Thyroid gland (tissue), 4 donors: Measurements from ENCODE around the gene RPH3AL.

ENCODE experiments used
- POLR2A ChIP-seq, 2 donors: fragments of 450-650 bp; IDR thresholded peaks; one replicate each; pipeline ENCODE4 v1.6.1; 2017; ENCODE audit warnings: antibody characterized with exemption in 2 of 2, mild to moderate bottlenecking in 2 of 2, moderate library complexity in 1 of 2
- TF ChIP-seq, protein P1 (sequence below), 6 experiments: fragments of 200-600 bp in 3 of 6; fragments of 450-650 bp in 3 of 6; sonication (generic) in 3 of 6; IDR thresholded peaks; one replicate each; pipeline ENCODE4 v1.5.1; 2016 to 2019; ENCODE audit warnings: antibody characterized with exemption in 6 of 6, mild to moderate bottlenecking in 2 of 6, inconsistent platforms in 1 of 6, moderate library complexity in 1 of 6

DNA sequence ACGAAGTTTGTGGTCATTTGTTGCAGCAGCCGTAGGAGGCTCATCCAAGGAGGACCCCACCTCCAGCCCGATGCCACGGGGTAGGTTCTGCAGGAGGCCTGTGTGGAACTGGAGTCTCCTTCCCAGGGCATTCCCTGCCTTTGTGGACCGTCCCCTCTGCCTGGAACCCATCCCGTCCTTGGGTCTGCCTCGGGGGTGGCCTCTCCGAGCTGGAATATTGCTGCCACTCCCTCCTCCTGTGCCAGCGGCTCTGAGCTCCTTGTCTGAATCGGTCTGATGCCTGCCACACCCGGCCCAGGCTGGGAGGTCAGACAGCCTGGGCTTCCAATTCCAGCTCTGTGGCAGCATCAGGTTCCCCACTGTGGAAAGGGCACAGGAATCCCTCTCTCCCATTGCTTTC lies 189.9 kb downstream of the RPH3AL start:
- TF ChIP-seq, protein P1, sequence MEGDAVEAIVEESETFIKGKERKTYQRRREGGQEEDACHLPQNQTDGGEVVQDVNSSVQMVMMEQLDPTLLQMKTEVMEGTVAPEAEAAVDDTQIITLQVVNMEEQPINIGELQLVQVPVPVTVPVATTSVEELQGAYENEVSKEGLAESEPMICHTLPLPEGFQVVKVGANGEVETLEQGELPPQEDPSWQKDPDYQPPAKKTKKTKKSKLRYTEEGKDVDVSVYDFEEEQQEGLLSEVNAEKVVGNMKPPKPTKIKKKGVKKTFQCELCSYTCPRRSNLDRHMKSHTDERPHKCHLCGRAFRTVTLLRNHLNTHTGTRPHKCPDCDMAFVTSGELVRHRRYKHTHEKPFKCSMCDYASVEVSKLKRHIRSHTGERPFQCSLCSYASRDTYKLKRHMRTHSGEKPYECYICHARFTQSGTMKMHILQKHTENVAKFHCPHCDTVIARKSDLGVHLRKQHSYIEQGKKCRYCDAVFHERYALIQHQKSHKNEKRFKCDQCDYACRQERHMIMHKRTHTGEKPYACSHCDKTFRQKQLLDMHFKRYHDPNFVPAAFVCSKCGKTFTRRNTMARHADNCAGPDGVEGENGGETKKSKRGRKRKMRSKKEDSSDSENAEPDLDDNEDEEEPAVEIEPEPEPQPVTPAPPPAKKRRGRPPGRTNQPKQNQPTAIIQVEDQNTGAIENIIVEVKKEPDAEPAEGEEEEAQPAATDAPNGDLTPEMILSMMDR (IDR thresholded peaks at IDR 0.05), result no peak
- TF ChIP-seq POLR2A (IDR thresholded peaks at IDR 0.05), result no peak
